ES-I3 (cell line): ENCODE data around the gene PRKAR1B.

Source experiments
- H3K36me3 ChIP-seq: 2 replicates; pipeline ENCODE4 v1.6.1; 2013; ENCODE audit warnings: mild to moderate bottlenecking, low read length, control low read depth, moderate library complexity; ENCODE audit not compliant: insufficient read depth
- H3K4me1 ChIP-seq: 2 replicates; pipeline ENCODE4 v1.6.1; 2013; ENCODE audit warnings: mild to moderate bottlenecking, control low read depth, low read length; ENCODE audit not compliant: insufficient read depth
- H3K9ac ChIP-seq: 2 replicates; pipeline ENCODE4 v1.6.1; 2013; ENCODE audit warnings: low read depth, mild to moderate bottlenecking, low read length, moderate library complexity
- H3K9me3 ChIP-seq: 2 replicates; pipeline ENCODE4 v1.6.1; 2013; ENCODE audit warnings: mild to moderate bottlenecking, low read length, moderate library complexity; ENCODE audit not compliant: control insufficient read depth, insufficient read depth

The PRKAR1B gene

DNA sequence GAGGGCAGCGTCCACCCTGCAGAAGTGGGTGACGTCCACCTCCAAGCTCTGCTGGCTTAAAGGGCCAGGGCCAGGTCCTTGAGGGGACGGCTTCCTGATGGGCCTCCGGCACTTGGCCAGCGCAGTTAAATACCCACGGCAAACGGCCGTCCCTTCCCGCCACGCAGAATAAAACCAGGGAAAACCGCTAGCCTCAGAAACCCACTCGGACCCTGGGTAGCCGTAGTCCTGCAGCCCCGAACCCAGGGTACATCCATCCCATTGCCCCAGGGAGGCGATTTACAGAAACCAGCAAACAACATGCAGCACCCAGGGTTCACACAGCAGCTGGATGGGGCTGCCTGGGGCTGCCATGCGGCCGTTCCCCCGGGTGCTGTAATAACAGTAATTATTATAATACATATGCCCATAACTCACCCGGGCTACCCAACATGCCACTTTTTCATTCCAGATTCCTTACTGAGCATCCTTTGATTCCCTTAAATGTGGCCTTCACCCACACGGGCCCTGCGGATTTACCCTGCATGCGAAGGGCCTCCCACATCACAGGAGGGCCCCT lies 126.0 kb downstream of the PRKAR1B start:
- Histone ChIP-seq H3K4me1 (peaks cover 7% of the 10 kb centered on the region; the same call in 1 of the 2 replicates), H3K9me3 (no peaks in the 10 kb centered on the region), H3K36me3 (no peaks in the 10 kb centered on the region; the same call in 1 of the 2 replicates), H3K9ac (no peak overlapping the region)

DNA sequence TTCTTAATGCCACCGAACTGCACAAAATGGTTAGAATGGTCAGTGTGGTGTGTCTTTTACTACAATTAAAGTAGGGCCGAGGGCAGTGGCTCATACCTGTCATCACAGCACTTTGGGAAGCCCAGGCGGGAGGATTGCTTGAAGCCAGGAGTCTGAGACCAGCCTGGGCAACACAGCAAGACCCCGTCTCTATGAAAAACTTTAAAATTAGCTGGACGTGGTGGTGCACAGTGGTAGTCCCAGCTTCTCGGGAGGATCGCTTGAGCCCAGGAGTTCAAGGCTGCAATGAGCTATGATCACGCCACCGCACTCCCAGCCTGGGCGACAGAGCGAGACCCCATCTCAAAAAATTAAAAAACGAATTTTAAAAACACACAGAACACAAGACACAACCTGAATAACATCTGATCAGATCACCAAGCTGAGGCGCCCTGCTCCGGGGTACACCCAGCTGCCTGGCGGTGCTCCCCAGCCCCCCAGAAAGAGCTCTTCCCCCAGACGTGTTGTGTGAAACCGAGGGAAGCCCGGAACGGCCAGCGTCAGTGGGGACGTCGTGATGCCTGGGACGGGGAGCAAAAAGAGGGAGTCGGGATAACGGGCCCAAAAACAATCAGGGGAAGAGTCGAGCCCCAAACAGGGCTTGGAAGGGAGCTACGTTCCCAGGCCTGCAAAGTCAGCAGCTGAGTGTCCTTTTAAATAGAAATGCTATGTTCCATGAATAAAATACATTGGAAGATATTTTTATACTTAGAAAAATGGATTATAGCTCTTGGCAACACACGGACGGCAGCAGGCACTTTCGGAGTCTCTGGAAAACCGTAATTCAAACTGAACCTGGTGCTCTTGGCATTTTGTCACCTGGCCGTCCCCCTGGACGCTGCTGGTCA lies 126.7 kb downstream of the PRKAR1B start:
- Histone ChIP-seq H3K9me3 (no peaks in the 10 kb centered on the region), H3K4me1 (peaks cover 7% of the 10 kb centered on the region; the same call in 1 of the 2 replicates), H3K9ac (no peak overlapping the region), H3K36me3 (no peaks in the 10 kb centered on the region; the same call in 1 of the 2 replicates)

DNA sequence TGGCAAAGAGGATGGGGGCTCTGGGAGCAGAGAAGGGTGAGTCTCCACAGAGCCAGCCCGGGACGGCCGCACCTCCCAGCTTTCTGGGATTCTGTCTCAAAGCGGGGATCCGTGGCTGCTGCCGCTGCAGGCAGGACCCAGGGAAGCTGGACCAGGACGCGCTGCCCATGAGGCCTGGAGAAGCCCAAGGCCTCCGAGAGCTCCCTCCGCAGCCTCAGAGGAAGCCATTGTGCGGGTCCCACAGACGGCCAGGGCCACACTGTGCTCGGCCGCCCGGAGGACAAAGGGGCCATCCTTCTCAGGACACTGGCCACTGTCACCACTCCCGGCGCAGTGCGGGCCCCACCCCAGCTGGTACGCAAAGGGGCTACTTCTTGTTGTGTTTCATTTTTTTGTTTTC lies 128.2 kb downstream of the PRKAR1B start:
- Histone ChIP-seq H3K9me3 (no peaks in the 10 kb centered on the region), H3K36me3 (no peaks in the 10 kb centered on the region; the same call in 1 of the 2 replicates), H3K4me1 (peaks cover 2% of the 10 kb centered on the region; the same call in 1 of the 2 replicates), H3K9ac (no peak overlapping the region)

DNA sequence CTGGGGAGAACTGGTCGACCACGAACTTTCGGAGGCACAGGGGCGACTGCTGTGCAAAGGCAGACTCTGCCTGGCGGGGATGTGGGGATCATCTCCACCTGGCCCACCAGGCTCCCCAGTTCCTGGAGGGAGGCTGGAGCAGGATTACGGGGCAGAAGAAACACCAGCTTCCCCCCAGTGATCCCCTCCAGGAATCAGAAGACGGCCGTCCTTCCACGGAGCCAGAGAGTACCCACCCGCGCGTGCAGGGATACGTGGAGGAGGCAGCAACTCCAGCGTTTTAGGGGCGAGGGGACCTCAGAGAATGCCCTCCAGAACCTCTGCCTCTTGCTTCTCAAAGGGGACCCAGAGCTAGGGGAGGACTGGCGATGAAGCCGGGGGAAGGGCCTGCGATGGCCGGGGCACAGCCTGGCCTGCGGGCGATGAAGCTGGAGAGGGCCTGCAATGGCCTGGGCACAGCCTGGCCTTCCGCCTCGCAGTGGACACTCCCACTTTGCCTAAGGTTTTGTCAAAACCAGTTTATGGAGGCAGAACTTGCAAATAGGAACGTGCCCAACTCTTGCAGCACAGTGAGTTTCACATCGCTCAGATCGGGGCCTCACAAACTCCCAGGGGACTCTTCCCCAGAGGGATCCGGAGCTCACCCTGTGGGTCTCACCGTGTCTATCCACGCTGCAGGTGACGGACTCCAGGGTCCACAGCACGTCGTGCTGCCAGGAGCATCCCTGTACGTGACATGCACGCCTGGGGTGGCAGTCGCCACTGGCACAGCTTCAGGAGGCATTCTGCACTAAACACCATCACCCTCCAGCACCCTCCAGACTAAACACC lies 129.5 kb downstream of the PRKAR1B start:
- no peaks in the 10 kb centered on the region for H3K9me3 ChIP-seq
- H3K4me1 ChIP-seq: no peaks in the 10 kb centered on the region
- no peak overlapping the region for H3K9ac ChIP-seq
- H3K36me3 ChIP-seq: no peaks in the 10 kb centered on the region; the same call in 1 of the 2 replicates

DNA sequence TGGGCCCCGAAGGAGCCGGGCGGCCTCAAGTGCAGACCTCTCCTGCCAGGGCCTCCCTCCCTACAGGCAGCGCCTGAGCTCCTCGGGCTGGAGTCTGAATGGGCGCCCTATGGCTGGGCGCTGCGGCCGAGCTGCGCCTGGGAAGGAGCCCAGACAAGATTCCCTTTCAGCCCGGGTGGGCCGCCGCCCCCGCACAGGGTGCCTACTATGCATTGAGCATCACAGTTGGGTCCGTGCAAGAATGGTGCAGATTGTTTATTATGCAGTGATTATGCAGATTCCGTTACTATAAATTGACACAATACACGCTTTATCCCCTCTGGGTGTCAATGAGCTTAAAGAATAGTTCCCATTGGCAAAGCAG lies 130.3 kb downstream of the PRKAR1B start:
- H3K36me3 ChIP-seq: no peaks in the 10 kb centered on the region; the same call in 1 of the 2 replicates
- H3K9me3 ChIP-seq: no peaks in the 10 kb centered on the region
- no peak overlapping the region for H3K9ac ChIP-seq
- no peaks in the 10 kb centered on the region for H3K4me1 ChIP-seq

DNA sequence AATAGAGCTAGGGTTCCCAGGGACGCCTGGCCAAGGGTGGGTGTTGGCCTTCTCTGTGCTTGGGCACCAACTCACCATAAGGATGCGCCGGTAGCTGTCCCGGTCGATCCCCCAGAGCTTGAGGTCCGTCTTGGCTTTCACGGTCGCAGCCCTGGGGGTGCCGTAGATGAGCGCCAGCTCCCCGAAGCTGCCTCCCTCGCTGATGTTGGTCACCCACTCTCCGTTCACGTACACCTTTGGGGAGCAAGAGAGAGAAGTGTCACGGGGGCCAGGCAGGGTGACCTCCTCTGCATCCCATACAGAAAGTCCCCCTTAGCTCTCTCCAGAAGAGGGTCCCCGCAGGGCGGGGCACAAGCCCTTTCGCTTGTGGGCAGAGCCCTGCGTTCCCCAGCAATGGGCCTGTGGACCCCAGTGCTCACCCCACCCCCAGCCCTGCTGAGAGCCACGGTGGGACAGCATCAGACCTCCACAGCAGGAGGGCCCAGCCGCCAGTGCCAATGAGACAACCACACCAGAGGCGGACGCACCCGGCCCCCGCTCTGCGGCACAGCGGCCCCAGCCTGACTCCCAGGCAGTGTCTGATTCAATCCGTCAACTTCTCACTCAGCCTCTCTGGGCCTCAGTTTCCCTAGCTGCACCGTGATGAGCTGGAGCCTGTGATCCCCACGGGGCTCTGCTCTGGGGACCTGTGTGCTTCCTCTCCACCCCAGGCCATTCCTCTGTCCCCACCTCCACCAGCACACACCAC lies 130.8 kb downstream of the PRKAR1B start:
- no peaks in the 10 kb centered on the region for H3K9me3 ChIP-seq
- H3K4me1 ChIP-seq: no peaks in the 10 kb centered on the region
- no peak overlapping the region for H3K9ac ChIP-seq
- no peaks in the 10 kb centered on the region; the same call in 1 of the 2 replicates for H3K36me3 ChIP-seq

DNA sequence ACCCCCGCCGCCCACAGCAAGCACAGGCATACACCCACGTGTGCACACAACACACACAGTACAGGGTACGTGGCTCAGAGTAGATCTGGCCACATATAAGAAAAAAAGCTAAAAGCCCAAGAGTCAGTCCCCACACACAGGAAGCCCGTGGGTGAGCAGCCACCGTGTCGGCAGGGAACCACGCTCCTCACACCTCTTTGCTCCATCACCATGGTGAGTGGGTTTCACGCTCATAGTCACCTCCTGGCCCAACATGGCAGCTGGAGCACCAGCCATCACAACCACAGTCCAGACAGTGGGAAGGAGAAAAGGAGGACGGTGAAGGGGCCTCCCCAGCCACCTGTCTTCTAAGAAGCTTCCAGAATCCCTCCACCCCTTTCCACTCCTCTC lies 131.5 kb downstream of the PRKAR1B start:
- H3K9ac ChIP-seq: no peak overlapping the region
- no peaks in the 10 kb centered on the region for H3K4me1 ChIP-seq
- H3K9me3 ChIP-seq: no peaks in the 10 kb centered on the region
- no peaks in the 10 kb centered on the region; the same call in 1 of the 2 replicates for H3K36me3 ChIP-seq

DNA sequence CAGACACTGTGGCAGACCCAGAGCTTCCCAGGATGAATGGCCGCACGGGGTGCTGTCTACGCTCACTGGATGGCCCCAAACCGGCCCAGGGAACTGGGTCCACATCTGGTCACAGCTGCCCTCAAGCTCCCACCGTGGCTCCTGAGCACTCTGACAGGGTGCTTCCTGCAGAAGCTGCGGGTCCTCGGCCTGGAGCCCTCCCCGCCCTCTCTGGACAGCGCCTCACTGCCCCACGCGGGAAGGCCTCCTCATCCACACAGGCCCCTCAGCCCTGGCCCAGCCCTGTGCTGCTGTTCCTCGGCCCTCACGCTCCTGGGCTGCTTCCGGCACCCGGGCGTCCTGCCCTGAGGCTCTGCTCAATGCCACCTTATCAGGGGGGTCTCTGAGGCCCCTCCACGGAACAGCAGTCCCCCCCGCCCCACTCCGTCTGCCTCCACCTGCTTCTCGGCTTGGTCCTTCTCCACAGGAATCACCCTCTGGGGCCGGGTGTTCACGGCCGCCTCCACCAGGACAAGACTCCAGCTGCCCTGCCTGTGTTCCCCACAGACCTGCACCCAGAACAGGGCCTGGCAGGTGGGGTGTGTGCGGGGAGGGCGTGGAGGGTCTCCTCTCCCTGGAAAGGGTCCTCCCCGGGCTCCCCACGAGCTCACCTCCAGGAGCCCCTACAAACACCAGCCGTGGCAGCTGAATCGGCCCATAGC lies 132.0 kb downstream of the PRKAR1B start:
- Histone ChIP-seq H3K9me3 (no peaks in the 10 kb centered on the region), H3K4me1 (no peaks in the 10 kb centered on the region), H3K36me3 (no peaks in the 10 kb centered on the region; the same call in 1 of the 2 replicates), H3K9ac (no peak overlapping the region)

DNA sequence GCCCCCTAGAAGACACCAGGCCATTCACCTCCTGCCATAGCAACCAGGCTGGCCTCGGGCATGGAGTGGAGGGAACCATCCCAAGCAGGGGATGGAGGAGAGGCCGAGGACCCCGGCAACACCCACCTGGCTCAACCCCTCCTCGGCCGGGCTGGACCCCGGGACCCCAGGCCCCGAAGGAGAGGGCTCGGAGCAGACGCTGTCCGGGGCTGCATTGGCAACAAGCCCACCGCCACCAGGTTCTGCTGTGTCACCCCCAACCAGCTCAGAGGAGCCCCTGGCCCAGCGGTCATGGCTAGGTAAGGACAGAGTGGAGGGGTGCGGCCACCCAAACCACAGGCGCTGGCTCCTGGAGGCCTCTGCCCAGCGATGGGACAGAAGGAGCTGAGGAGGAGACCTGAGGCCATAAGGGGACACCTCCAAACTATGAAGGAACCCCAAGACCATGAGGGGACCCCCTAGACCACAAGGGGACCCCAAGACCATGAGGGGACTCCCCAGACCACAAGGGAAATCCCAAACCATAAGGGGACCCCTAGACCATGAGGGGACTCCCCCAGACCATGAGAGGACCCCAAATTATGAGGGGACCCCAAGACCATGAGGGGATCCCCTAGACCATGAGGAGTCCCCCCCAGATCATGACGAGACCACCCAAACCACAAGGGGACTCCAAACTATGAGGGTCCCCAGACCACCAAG lies 132.7 kb downstream of the PRKAR1B start:
- Histone ChIP-seq H3K4me1 (no peaks in the 10 kb centered on the region), H3K9me3 (no peaks in the 10 kb centered on the region), H3K9ac (no peak overlapping the region), H3K36me3 (no peaks in the 10 kb centered on the region; the same call in 1 of the 2 replicates)

DNA sequence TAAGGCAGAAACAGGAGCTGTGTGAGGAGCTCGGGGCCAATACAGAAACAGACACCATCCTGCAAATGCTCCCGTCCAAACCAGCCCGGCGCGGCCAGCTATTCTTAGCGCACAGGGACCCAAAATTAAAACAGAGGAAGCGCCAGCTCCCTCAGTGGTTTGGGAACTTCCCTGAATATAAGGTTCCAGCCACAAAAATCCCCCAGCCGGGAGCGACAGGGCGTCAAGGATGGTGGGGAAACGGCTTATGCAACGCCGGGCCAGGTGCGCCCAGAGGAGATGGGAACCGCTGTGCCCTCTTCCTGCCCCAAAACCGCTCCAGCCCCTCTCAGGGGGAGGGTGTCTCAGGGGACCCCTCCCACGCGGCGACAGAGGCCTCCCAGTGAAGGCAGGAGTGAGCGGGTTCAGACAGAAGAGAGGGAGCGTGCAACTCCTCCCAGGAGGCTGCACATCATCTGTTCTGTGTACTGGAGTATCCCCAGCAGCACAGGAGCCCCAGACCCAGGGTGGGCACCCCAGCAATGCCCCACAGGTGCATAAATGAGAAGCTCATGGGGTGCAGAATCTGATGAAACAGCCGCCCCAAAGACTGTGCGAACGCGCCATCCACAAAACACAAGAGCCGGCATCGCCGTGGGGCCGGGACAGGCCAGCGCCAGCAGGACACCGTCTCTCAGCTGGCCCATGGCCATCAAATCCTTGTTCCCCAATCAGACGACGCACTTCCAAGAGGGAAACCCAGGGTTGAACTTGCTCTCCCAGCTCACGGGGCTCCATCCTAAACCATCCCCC lies 133.6 kb downstream of the PRKAR1B start:
- H3K9ac ChIP-seq: no peak overlapping the region
- no peaks in the 10 kb centered on the region for H3K9me3 ChIP-seq
- no peaks in the 10 kb centered on the region for H3K4me1 ChIP-seq
- peaks cover 3% of the 10 kb centered on the region; the same call in 1 of the 2 replicates for H3K36me3 ChIP-seq

DNA sequence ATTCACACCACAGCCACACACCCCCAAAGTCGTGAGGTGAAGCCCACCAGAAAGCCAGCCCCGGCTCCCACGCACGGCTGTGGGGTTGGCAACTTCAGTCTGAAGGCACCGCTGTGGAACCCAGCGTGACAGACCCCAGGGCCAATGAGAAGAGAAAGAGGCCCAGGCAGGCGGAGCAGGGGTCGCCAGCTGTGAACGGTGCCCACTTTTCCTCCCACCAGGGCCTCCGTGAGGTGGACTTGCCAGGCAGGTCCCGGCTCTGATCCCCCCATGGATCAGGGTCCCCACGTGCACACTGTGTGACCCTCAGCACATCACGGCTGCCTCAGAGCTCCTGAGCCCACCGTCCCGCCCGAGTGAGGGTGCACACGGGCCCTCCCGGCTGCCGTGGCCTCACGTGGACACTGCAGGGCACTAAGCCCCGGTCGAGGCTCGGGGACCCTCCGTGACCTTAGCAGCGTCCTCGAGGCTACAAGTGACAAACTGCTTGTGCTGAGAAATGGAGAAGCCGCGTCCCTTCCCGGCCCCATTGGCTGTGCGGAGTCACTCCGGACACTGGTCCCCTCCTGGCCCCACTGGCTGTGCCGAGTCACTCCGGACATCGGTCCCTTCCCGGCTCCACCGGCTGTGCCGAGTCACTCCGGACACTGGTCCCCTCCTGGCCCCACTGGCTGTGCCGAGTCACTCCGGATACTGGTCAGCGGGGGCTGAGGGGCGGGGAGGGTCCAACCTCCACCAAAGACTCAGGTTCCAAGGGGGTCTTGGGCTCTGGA lies 135.0 kb downstream of the PRKAR1B start:
- H3K4me1 ChIP-seq: no peaks in the 10 kb centered on the region
- H3K9me3 ChIP-seq: no peaks in the 10 kb centered on the region
- no peak overlapping the region for H3K9ac ChIP-seq
- H3K36me3 ChIP-seq: peaks cover 3% of the 10 kb centered on the region; the same call in 1 of the 2 replicates
